GM19023 (cell line): ENCODE data around the gene NDUFB10.
"Not testable (repeated sequence)": the region's sequence is repeated elsewhere in the genome, so short reads cannot be mapped to it uniquely, and the experiment has no call there.

Source experiments
- ATAC-seq: cut with Tn5 transposase; IDR thresholded peaks from one replicate; pipeline ENCODE4 v1.9.1; 2021; ENCODE audit warnings: mild to moderate bottlenecking, moderate library complexity; ENCODE audit not compliant: unreplicated experiment

The NDUFB10 gene

GRCh38 chr16:1944612-1945199 lies 14.6 kb upstream of the NDUFB10 start:
- ATAC-seq, result no peak

GRCh38 chr16:1945559-1946391 lies 13.6 kb upstream of the NDUFB10 start:
- no peak for ATAC-seq

GRCh38 chr16:1946495-1947368 lies 12.6 kb upstream of the NDUFB10 start:
- no peak for ATAC-seq

GRCh38 chr16:1947369-1947670 lies 12.0 kb upstream of the NDUFB10 start:
- ATAC-seq, result no peak

- no peak for ATAC-seq
Observed at GRCh38 chr16:1949507-1949906, 9.8 kb upstream of the NDUFB10 start.

- ATAC-seq, result no peak
Observed at GRCh38 chr16:1950047-1950446, 9.3 kb upstream of the NDUFB10 start.

- ATAC-seq, result no peak
Observed at GRCh38 chr16:1950559-1950958, 8.8 kb upstream of the NDUFB10 start.

- no peak for ATAC-seq
Observed at GRCh38 chr16:1953734-1954133, 5.6 kb upstream of the NDUFB10 start.

- not testable (repeated sequence) for ATAC-seq
Observed at GRCh38 chr16:1957434-1958142, 1.8 kb upstream of the NDUFB10 start.

GRCh38 chr16:1958143-1958491 lies 1.2 kb upstream of the NDUFB10 start:
- ATAC-seq, result not testable (repeated sequence)

GRCh38 chr16:1958715-1959268 lies 546 bp upstream of the NDUFB10 start:
- ATAC-seq, result no peak

GRCh38 chr16:1960665-1961630 lies 1.6 kb downstream of the NDUFB10 start:
- ATAC-seq, result no peak

- no peak for ATAC-seq
Observed at GRCh38 chr16:1961651-1962067, 2.3 kb downstream of the NDUFB10 start.

GRCh38 chr16:1962161-1963153 lies 3.1 kb downstream of the NDUFB10 start:
- ATAC-seq, result not testable (repeated sequence)

- peak; percentile 9 for ATAC-seq
Observed at GRCh38 chr16:1963806-1964505, 4.6 kb downstream of the NDUFB10 start.

- ATAC-seq, result peak; percentile 76
Observed at GRCh38 chr16:1964506-1965395, 5.4 kb downstream of the NDUFB10 start, which contains the start of gene RPS2. Gene RPS2, minus strand, starts transcription at chr16:1964826. Its CDS starts 201 bp downstream, at chr16:1964625.
